Activated CD8-positive, alpha-beta memory T cell treated with anti-CD3 and anti-CD28 coated beads for 24 hours (primary cell): ENCODE data around the gene KRTAP20-4.

Experiments used
- DNase-seq: peaks from one replicate; pipeline ENCODE4 v3.0.0-alpha.2; 2020

The KRTAP20-4 gene

GRCh38 chr21:30620522-30620921 is at the start of gene KRTAP20-4:
TSS of gene KRTAP20-4 (plus strand) at chr21:30620627.
- no peak for DNase-seq

GRCh38 chr21:30577766-30578165 is 42.7 kb upstream of the KRTAP20-4 start:
- DNase-seq: no peak

DNA sequence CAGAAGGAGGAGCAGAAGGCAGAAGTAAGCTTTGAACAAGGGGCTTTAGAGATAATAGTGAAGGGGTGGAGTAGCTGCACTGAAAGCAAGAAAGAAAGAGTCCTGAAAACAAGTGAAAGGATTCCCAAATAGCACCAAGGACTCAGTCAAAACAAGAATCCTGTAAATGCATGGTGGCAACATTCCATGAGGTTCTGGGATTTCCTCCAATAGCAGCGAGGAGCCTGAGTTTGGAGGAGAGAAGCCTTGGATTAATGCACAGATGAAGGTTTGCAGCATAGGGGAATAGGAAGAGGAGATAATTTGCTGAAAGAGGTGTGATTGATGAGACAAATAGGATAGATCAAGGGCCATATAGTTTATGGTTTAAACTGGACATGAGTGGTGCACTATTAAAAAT is 41.1 kb upstream of the KRTAP20-4 start:
- no peak for DNase-seq

DNA sequence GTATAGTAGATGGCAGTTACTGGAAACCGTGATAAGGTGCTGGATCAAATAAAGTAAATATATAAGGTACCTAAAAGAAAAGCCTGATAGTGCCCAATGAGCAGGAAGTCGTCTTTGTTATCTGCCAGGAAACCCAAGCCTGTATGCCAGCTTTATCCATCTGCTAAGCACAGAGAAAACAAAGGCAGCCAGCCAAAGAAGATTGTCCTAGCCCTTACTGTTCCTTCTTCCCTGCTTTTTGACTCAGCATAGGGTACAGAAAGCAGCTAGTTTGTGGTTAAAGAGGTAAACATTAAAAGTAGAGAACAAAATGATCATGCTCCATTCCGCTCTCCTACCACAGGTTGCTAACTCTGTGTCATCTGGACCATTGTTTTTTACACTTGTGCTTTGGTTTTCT is 40.3 kb upstream of the KRTAP20-4 start:
- DNase-seq: no peak

GRCh38 chr21:30582870-30583269 is 37.6 kb upstream of the KRTAP20-4 start:
- DNase-seq: no peak

- no peak for DNase-seq
These were observed 30.1 kb upstream of the KRTAP20-4 start, which contains the start of gene KRTAP22-2 for GRCh38 chr21:30590297-30590696. TSS of gene KRTAP22-2 (minus strand) at chr21:30590397.

- no peak for DNase-seq
These were observed 28.3 kb upstream of the KRTAP20-4 start, which contains the start of gene KRTAP6-3 for GRCh38 chr21:30592140-30592539. TSS of gene KRTAP6-3 (plus strand) at chr21:30592440. CDS start at chr21:30592446, 6 bp downstream.

- DNase-seq: no peak
These were observed 21.6 kb upstream of the KRTAP20-4 start, which contains the start of gene KRTAP6-2 for GRCh38 chr21:30598802-30599201. TSS of gene KRTAP6-2 (minus strand) at chr21:30598902. CDS start at chr21:30598874, 28 bp downstream.

DNA sequence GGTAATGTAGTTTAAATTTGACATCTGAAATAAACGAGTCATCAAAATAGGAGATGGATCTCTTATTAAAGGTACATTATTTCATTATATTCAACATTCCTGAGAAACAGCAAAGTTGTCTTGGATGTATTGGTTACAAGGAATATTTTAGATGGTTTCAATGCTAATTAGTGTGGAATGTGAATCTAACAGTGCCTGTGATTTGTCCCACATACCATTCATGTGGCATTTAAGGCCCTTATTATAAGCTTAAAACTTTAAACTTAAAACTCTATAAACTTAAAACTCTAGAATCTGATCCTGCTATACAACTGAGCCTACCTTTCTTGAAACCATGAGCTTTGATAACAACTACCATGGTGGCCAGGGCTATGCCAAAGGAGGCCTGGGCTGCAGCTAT is 19.6 kb upstream of the KRTAP20-4 start, which contains the start of gene KRTAP22-1:
Gene KRTAP22-1, plus strand, starts transcription at position 301 of the 400 bp plus-strand sequence.
- DNase-seq: no peak

DNA sequence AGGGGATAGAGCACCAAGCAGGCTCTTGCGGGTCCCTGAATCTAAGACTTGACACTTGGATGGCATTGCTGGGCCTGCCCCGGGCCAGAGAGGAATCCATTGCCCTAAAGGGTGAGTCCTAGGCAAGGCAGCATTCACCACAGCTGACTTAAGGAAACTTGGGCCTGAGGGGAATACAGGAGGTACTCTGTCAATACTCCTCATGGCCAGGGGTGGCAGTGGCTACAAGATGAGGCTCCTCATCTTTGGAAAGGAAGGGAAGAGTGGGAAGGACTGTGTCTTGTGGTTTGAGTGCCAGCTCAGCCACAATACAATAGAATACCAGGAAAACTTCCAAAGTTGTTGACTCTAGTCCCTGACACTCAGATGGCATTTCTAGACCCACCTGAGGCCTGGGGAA is 14.5 kb upstream of the KRTAP20-4 start:
- no peak for DNase-seq

DNA sequence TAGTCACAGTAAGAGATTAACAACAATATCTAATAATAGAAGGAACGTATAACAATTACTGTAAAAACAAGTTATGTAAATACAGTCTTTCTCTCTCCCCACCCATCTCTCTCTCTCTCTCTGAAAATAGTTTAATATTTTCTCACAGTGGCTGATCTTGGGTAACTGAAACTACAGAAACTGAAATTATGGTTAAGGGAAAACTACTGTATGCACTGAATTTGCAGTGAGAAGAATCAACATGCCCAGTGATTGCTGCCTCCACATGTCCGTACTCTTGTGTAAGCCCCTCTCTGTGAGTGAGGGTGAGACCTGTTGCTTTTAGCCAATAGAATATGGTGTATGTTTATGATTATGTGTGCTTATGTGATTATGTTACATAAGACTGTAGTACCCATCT is 8.3 kb upstream of the KRTAP20-4 start:
- DNase-seq: no peak

DNA sequence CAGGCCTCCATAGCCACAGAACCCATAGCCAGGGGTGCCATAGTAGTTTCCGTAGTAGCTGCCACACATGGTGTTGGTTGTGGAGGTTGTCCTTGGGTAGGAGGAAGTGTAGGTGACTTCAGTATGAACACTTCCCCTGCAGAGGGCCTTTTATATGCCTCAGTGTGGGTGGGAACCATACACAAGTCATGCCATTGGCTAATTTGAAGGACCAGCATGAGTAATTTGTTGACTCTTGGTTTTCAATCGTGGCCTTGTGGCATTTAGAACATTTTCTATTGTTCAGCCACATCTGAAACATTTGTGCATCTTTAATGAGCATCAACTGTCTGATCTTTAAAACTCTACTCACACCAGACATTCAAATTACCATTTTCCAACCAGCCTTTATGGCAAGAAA is 6.6 kb upstream of the KRTAP20-4 start, which contains the start of gene KRTAP6-1:
Gene KRTAP6-1, minus strand, starts transcription at position 95 of the 400 bp plus-strand sequence. Its CDS starts 26 bp downstream, at position 69.
- DNase-seq: no peak

DNA sequence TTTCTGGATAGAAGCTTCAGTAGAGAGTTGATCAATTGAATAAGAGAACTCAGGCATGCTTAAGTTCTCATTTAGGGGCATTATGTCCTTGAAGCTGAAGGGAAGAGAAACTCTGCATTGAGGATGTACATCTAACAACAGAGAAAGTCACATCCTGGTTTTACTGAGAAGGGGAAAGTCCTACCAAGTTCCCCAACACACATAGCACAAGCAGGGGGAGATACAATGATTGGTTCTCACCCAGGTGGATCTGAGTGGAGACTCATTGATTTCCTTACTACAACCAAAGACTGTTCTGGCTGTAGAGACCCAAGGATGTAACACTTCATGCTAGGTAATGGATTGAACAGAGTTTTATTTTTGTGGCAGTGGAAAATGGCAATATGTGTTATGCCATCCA is 5.2 kb upstream of the KRTAP20-4 start:
- DNase-seq: no peak

DNA sequence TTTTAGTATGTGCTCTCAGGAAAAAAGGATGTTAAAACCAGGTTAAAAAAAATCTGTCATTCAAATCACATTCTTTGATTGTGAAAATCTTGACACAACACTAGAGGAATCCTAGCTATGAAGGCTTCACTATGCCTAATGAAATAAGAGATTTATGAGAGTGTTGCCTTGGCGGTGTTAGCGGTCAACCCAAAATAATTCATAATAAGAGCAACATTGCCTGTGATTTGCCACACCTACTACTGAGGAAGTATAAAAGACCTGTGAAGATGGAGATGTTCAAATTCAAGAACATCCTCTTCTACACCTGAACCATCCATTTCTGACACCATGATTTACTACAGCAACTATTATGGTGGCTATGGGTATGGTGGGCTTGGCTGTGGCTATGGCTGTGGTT is 4.3 kb upstream of the KRTAP20-4 start, which contains the start of gene KRTAP20-1:
Gene KRTAP20-1, plus strand, starts transcription at position 301 of the 400 bp plus-strand sequence. Its CDS starts 30 bp downstream, at position 331.
- DNase-seq: no peak

GRCh38 chr21:30620080-30620479 is 347 bp upstream of the KRTAP20-4 start:
- DNase-seq: no peak

GRCh38 chr21:30623362-30623761 is 2.9 kb downstream of the KRTAP20-4 start:
- DNase-seq: no peak

GRCh38 chr21:30625449-30626165 is 5.2 kb downstream of the KRTAP20-4 start:
- DNase-seq: no peak

DNA sequence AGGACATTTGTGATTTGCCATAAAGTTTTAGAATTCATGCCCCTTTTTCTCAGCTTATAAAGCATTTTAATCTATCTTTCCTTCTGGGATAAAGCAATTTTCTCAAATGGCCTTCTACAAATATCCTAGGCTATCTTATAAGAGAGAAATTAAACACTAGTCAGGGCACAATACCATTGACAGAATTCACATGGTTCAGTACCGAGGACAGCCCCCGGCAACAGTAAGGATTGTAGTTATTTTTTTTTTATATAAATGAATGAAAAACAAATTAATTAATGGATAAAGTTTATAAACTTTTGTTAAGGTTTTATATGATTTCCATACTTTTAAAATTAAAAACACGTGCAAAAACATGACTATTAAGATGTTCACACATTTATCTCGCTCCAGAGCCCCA is 7.7 kb downstream of the KRTAP20-4 start:
- no peak for DNase-seq

- DNase-seq: no peak
These were observed 8.8 kb downstream of the KRTAP20-4 start for GRCh38 chr21:30629200-30629599.

DNA sequence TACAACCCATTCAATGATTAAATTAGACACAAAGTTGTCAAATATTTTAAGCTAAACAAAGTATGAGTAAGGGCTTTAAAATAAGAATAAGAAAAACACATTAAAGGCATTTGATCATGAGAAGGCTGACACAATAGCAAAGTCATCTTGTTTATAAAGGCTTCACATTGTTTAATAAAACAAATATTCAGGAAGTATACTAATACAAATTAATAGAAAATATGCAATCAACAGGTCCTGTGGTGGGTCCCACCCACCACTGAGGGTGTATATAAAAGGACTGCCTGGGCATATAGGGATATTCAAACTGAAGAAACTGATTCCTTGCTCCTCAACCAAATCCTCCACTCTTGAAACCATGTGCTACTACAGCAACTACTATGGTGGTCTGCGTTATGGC is 14.5 kb downstream of the KRTAP20-4 start, which contains the start of gene KRTAP20-2:
Gene KRTAP20-2, plus strand, starts transcription at position 301 of the 400 bp plus-strand sequence. Its CDS starts 58 bp downstream, at position 359.
- no peak for DNase-seq

DNA sequence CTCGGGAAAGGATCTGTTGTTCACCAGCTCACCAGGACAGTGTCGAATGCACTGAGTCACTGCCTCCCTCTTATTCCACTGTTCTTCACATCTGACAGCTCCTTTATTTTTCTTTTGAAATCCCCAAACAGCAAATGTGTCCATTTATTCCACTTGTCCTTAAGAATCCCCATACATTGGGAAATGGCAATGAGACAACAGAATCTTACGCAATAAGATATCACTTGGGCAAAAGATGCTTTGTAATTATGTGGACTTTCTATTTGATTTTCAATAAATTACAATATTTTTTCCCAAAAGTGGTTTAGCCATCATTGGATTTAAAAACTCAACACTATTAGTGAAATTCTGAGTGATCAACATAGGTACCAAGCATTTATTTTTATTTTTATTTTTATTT is 18.3 kb downstream of the KRTAP20-4 start:
- no peak for DNase-seq

DNA sequence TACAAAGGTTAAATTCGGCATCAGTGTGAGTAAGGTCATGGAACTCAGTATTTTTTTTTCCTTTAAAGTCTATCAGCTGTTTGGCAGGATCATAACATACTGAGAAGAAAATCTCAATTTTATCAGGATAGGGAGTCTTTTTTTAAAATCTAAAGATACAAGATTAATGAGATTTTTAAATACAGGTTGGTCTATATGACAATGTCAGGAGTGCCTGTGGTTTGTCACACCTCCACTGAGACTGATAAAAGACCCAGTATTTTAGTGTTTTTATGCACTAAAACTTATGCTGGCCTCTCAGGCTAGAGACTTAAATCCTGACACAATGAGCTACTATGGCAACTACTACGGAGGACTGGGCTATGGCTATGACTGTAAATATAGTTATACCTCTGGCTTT is 22.1 kb downstream of the KRTAP20-4 start, which contains the start of gene KRTAP20-3:
Gene KRTAP20-3, plus strand, starts transcription at position 301 of the 400 bp plus-strand sequence.
- DNase-seq: no peak

DNA sequence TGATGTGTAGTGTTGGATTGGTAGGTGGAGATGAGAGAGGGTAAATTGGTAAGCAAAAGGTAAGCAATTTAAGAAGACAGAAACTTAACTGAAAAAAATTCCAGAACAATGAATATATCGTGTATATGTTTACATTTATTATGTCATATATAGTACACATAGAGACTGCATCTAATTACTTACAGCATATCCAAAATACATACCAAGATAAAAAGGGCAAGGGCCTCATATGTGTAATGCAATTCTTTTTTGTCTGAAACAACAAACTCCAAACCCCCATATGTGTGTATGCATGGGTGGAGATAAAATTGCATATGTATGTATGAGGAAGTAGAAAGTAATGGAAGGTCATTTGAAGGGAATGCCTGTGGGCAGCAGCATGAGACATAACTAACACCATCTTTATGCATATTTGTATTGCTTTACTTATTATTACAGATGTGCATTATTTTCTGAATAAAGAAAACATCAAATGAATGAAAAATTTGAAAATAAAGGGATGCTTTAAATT is 26.5 kb downstream of the KRTAP20-4 start:
- DNase-seq: no peak

DNA sequence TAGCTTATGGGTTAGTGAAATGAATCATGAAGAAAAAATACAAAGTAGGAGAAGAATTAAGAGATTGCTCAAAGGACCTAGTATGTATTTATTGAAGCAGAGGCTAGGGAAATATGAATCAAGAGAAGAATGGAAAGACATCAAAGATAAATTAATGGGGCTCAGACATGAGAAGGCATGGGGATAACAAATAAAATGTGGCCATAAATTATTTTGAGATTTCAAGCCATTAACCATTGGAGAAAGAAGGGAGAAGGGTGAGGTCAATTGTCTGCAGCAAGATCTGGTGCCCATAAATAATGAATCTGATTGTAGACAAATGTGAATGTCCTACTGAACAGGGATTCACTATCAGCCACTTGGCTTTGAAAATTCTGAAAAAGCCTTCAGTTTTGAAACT is 32.5 kb downstream of the KRTAP20-4 start:
- DNase-seq: no peak
